Measurements from ENCODE around the gene C8G. TPM values are rescaled to one million over a fixed set of nuclear protein-coding genes. Genes with fewer than 3 reads are reported as not detected.

Gene C8G
- total RNA-seq, 1 experiment from 2014 or later, result 2.1 TPM

DNA sequence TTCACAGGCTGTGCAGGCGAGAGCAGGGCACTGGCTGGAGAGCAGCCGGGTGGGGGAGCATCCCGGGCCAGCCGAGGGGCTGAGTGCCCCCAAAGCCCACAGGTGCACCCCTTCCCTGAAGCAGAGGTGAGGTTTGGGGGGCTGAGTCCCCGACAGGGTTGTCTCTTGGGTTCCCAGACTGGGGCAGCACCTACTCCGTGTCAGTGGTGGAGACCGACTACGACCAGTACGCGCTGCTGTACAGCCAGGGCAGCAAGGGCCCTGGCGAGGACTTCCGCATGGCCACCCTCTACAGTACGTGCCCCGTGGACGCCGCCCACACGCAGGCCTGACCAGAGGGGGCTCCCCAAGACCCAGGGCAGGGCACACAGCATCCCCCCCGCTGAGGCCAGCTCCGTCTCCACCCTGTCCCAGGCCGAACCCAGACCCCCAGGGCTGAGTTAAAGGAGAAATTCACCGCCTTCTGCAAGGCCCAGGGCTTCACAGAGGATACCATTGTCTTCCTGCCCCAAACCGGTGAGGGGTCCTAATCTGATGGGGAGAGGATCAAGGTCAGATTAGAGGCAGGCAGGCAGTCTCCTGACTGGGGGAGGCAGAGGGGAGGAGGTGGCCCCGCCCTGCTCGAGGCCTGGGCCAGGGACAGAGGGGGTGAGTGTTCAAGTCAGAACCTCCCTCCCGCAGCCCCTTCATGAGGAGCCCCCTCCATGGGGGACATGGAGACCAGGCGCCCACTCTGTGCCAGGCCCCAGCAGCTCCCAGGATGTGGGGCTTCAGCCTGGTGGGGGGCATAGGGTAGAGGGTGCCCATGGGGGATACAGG lies 34.9 kb downstream of the C8G start:
- H3K4me1 ChIP-seq (ENCODE audit: control insufficient read depth in 1 of 2, insufficient read depth in 2 of 2, low read length in 2 of 2), result peaks cover 2 to 25% of the 10 kb centered on the region in 2 experiments; a peak in 3 of 4 replicates
- BruUV-seq (replicated peaks), result no TSS peak
- ChIA-PET RAD21 (ENCODE audit: low non-redundant PET in 1 of 2, low total read pairs in 2 of 2, uncharacterized antibody in 2 of 2, unreplicated experiment in 2 of 2) (no interaction called here), CTCF (no interaction called here), POLR2A (no interaction called here)
- no peaks in the 10 kb centered on the region for H3K36me3 ChIP-seq (ENCODE audit: control insufficient read depth in 1 of 2, insufficient read depth in 2 of 2, low read length in 2 of 2)
- peak overlapping the region; percentile 18; the same call in 1 of the 2 replicates for H3K27ac ChIP-seq (ENCODE audit: low read depth, low read length)
- ATAC-seq (no peak), DNase-seq (ENCODE audit: low read depth, low spot score) (no peak)
- H3K4me3 ChIP-seq (replicated peaks in 1 of 2; ENCODE audit: low read depth in 1 of 2, low read length in 2 of 2), result no peak overlapping the region
- H3K27me3 ChIP-seq (ENCODE audit: insufficient read depth, low read length), result no peaks in the 10 kb centered on the region
- H3K79me2 ChIP-seq (ENCODE audit: insufficient read depth, low read length), result no peaks in the 10 kb centered on the region
- intact Hi-C loops (cut with micrococcal nuclease), result no loop called here
- H3K9ac ChIP-seq (ENCODE audit: low read length), result no peak overlapping the region
- H3K4me2 ChIP-seq (ENCODE audit: low read length), result no peak overlapping the region
- no peaks in the 10 kb centered on the region for H4K20me1 ChIP-seq (ENCODE audit: insufficient read depth)
- H3K9me2 ChIP-seq (ENCODE audit: insufficient read depth), result no peaks in the 10 kb centered on the region
- TF ChIP-seq EGR1 (IDR thresholded peaks at IDR 0.05; ENCODE audit: low read depth) (no peak), YY1 (IDR thresholded peaks at IDR 0.05; ENCODE audit: extremely low read depth, insufficient replicate concordance, low read depth, low read length) (no peak)
- H2AFZ ChIP-seq (ENCODE audit: low read depth, low read length, poor library complexity, severe bottlenecking), result no peak overlapping the region
- no peaks in the 10 kb centered on the region for H3K9me3 ChIP-seq (ENCODE audit: control insufficient read depth in 1 of 2, insufficient read depth in 1 of 2, low read depth in 1 of 2, low read length in 2 of 2)

DNA sequence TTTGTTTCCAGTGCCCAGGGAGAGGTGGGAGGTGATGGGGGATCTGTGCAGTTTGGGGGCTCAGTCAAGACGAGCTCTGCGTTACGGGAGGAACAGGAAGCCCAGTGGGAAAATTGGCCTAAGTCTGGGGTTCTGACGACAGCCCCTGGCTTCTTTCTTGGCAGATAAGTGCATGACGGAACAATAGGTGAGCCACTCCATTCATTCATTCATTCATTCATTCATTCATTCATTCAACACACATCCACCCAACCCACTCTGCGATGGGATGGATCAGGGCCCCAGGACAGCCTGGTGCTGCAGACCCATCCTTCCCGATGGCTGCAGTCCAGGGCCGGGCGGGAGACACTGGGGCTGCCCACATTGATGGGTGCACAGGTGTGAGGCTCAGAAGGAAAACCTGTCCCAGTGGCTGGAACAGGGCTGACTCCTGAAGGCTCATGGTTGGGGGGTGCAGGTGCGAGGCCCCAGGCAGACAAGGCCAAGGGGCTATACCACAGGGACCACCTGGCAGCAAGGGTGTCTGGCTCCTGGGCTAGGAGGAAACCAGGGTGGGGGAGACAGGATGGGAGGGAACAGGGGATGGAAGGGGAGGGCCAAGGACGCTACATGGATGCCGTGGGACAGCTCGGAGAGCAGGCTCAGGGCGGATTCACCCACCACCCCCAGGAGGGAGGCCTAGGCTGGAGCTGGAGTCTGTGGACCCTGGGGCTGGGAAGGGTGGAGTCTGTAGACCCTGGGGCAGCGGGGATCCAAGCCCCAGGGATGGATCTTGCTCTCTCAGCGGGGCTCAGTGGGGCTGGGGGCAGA lies 35.8 kb downstream of the C8G start:
- RAD21 ChIA-PET (ENCODE audit: low non-redundant PET in 1 of 2, low total read pairs in 2 of 2, uncharacterized antibody in 2 of 2, unreplicated experiment in 2 of 2), result no interaction called here
- intact Hi-C loops (cut with micrococcal nuclease), result no loop called here
- Histone ChIP-seq H3K4me2 (ENCODE audit: low read length) (no peak overlapping the region), H3K27me3 (ENCODE audit: insufficient read depth, low read length) (no peaks in the 10 kb centered on the region), H4K20me1 (ENCODE audit: insufficient read depth) (no peaks in the 10 kb centered on the region), H3K9me2 (ENCODE audit: insufficient read depth) (no peaks in the 10 kb centered on the region), H3K9me3 (ENCODE audit: control insufficient read depth in 1 of 2, insufficient read depth in 1 of 2, low read depth in 1 of 2, low read length in 2 of 2) (no peaks in the 10 kb centered on the region), H3K4me3 (replicated peaks in 1 of 2; ENCODE audit: low read depth in 1 of 2, low read length in 2 of 2) (no peak overlapping the region), H3K27ac (ENCODE audit: low read depth, low read length) (no peak overlapping the region), H3K79me2 (ENCODE audit: insufficient read depth, low read length) (no peaks in the 10 kb centered on the region), H3K4me1 (ENCODE audit: control insufficient read depth in 1 of 2, insufficient read depth in 2 of 2, low read length in 2 of 2) (peaks cover 0 to 16% of the 10 kb centered on the region in 2 experiments; a peak in 2 of 4 replicates), H2AFZ (ENCODE audit: low read depth, low read length, poor library complexity, severe bottlenecking) (no peak overlapping the region), H3K9ac (ENCODE audit: low read length) (no peak overlapping the region), H3K36me3 (ENCODE audit: control insufficient read depth in 1 of 2, insufficient read depth in 2 of 2, low read length in 2 of 2) (no peaks in the 10 kb centered on the region)
- DNase-seq (ENCODE audit: low read depth, low spot score) (no peak), ATAC-seq (no peak)
- no TSS peak for BruUV-seq (replicated peaks)
- POLR2A ChIA-PET, result interaction anchor here (1.3 kb wide), 1 partner anchor 11 kb away, joined by 3 read pairs; no protein-coding TSS in a partner anchor
- TF ChIP-seq SP1 (IDR thresholded peaks at IDR 0.05; ENCODE audit: low read depth) (no peak), POLR2AphosphoS5 (IDR thresholded peaks at IDR 0.05; ENCODE audit: low read depth, low read length) (no peak), TCF7L2 (IDR thresholded peaks at IDR 0.05; ENCODE audit: borderline replicate concordance, extremely low read depth, insufficient read depth, insufficient read length) (no peak), RAD21 (IDR thresholded peaks at IDR 0.05; ENCODE audit: low read depth) (no peak), EZH2 (IDR thresholded peaks at IDR 0.05) (no peak), POLR2A (IDR thresholded peaks at IDR 0.05; ENCODE audit: borderline replicate concordance, extremely low read depth, insufficient read depth, insufficient read length) (no peak), ELF1 (IDR thresholded peaks at IDR 0.05; ENCODE audit: borderline replicate concordance, low read depth) (no peak), YY1 (IDR thresholded peaks at IDR 0.05; ENCODE audit: extremely low read depth, insufficient replicate concordance, low read depth, low read length) (no peak)
- TF ChIP-seq, protein P1, sequence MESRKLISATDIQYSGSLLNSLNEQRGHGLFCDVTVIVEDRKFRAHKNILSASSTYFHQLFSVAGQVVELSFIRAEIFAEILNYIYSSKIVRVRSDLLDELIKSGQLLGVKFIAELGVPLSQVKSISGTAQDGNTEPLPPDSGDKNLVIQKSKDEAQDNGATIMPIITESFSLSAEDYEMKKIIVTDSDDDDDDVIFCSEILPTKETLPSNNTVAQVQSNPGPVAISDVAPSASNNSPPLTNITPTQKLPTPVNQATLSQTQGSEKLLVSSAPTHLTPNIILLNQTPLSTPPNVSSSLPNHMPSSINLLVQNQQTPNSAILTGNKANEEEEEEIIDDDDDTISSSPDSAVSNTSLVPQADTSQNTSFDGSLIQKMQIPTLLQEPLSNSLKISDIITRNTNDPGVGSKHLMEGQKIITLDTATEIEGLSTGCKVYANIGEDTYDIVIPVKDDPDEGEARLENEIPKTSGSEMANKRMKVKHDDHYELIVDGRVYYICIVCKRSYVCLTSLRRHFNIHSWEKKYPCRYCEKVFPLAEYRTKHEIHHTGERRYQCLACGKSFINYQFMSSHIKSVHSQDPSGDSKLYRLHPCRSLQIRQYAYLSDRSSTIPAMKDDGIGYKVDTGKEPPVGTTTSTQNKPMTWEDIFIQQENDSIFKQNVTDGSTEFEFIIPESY (IDR thresholded peaks at IDR 0.05; ENCODE audit: extremely low read depth, insufficient replicate concordance, low read length), result no peak
- TF ChIP-seq, protein P2, sequence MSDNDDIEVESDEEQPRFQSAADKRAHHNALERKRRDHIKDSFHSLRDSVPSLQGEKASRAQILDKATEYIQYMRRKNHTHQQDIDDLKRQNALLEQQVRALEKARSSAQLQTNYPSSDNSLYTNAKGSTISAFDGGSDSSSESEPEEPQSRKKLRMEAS (IDR thresholded peaks at IDR 0.05), result no peak
- TF ChIP-seq, protein P3, sequence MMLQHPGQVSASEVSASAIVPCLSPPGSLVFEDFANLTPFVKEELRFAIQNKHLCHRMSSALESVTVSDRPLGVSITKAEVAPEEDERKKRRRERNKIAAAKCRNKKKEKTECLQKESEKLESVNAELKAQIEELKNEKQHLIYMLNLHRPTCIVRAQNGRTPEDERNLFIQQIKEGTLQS (IDR thresholded peaks at IDR 0.05), result no peak
- CTCF ChIA-PET, result no interaction called here
